OCI-LY1 (cell line): Measurements from ENCODE around the gene TM9SF4.
A peak's percentile ranks its signal among the peaks of the same experiment; 100 is the strongest.

Experiments used
- H2AFZ ChIP-seq: fragments of 200-600 bp; sonication (generic), shearing (Covaris generic); 2 replicates; pipeline ENCODE4 v1.6.0; 2014; ENCODE audit warnings: antibody characterized with exemption, mild to moderate bottlenecking, low read length
- H3F3A ChIP-seq: fragments of 200-600 bp; sonication (generic), shearing (Covaris generic); 2 replicates; pipeline ENCODE4 v1.6.0; 2014; ENCODE audit warnings: mild to moderate bottlenecking, antibody characterized with exemption, low read length, moderate library complexity; ENCODE audit not compliant: insufficient read depth
- H3K27ac ChIP-seq: fragments of 200-600 bp; sonication (generic); 2 replicates; pipeline ENCODE4 v1.5.1; 2014; ENCODE audit warnings: low read length, mixed run types, mild to moderate bottlenecking, low read depth; ENCODE audit not compliant: poor library complexity, severe bottlenecking
- H3K27me3 ChIP-seq: fragments of 200-600 bp; sonication (generic); 2 replicates; pipeline ENCODE4 v1.6.0; 2014; ENCODE audit warnings: antibody characterized with exemption, mild to moderate bottlenecking, low read length, moderate library complexity; ENCODE audit not compliant: insufficient read depth
- H3K36me3 ChIP-seq: fragments of 200-600 bp; sonication (generic); 2 replicates; pipeline ENCODE4 v1.6.1; 2014; ENCODE audit warnings: mild to moderate bottlenecking, antibody characterized with exemption, low read length, moderate library complexity, mixed read lengths; ENCODE audit not compliant: insufficient read depth
- H3K4me1 ChIP-seq: fragments of 200-600 bp; sonication (generic); 2 replicates; pipeline ENCODE4 v1.5.1; 2014; ENCODE audit warnings: mild to moderate bottlenecking, low read length, moderate library complexity; ENCODE audit not compliant: insufficient read depth, severe bottlenecking
- H3K4me2 ChIP-seq: fragments of 200-600 bp; sonication (generic), shearing (Covaris generic); 2 replicates; pipeline ENCODE4 v1.6.1; 2014; ENCODE audit warnings: low read length
- H3K4me3 ChIP-seq: fragments of 200-600 bp; sonication (generic); 2 replicates; pipeline ENCODE4 v1.5.1; 2014; ENCODE audit warnings: low read length, low read depth, mild to moderate bottlenecking, mixed read lengths; ENCODE audit not compliant: poor library complexity, severe bottlenecking
- H3K79me2 ChIP-seq: fragments of 200-600 bp; shearing (Covaris generic); 2 replicates; pipeline ENCODE4 v1.6.1; 2016; ENCODE audit warnings: mixed run types, low read length, mixed read lengths; ENCODE audit not compliant: insufficient read depth
- H3K9ac ChIP-seq: fragments of 200-600 bp; sonication (generic), shearing (Covaris generic); 2 replicates; pipeline ENCODE4 v1.6.1; 2014; ENCODE audit warnings: mild to moderate bottlenecking, low read length, mixed read lengths
- H3K9me2 ChIP-seq: fragments of 200-600 bp; sonication (generic), shearing (Covaris generic); 2 replicates; pipeline ENCODE4 v1.6.1; 2014; ENCODE audit warnings: low read depth, mild to moderate bottlenecking, low read length, mixed read lengths
- H3K9me3 ChIP-seq: fragments of 200-600 bp; shearing (Covaris generic); 2 replicates; pipeline ENCODE4 v1.6.1; 2014; ENCODE audit warnings: low read length, mixed read lengths
- H4K20me1 ChIP-seq: fragments of 200-600 bp; sonication (generic), shearing (Covaris generic); 2 replicates; pipeline ENCODE4 v1.6.0; 2016; ENCODE audit warnings: mild to moderate bottlenecking, low read length; ENCODE audit not compliant: insufficient read depth
- EZH2 ChIP-seq: fragments of 200-600 bp; sonication (generic), shearing (Covaris generic); IDR thresholded peaks from 2 replicates; pipeline ENCODE4 v1.8.0; 2017; ENCODE audit warnings: borderline replicate concordance, mixed run types, mild to moderate bottlenecking, antibody characterized with exemption, low read length, moderate library complexity, mixed read lengths
- TF ChIP-seq, protein P1 (sequence below): fragments of 200-600 bp; sonication (generic), shearing (Covaris generic); IDR thresholded peaks from 2 replicates; pipeline ENCODE4 v1.5.1; 2017; ENCODE audit warnings: mild to moderate bottlenecking, antibody characterized with exemption, low read length, moderate library complexity, mixed read lengths

The TM9SF4 gene

DNA sequence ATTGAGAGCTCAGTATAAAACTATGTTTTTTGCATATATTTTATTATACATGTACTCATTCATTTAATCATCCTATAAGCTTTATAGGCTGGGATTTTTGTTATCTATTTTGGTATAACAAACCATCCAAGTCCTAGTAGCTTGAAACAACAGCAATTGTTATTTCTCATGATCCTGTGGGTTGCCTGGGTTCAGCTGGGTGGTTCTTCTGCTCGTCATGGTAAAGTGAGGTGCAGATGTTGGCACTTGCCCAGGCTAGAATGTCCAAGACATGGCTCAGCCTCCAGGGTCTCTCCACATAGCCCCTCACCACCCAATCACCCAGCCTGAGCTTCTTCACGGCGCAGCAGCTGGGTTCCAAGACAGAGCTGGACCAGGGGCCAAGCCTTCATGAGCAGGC is 20.8 kb upstream of the TM9SF4 start:
- H3K9me3 ChIP-seq = no peaks in the 10 kb centered on the region
- H3K36me3 ChIP-seq = no peaks in the 10 kb centered on the region
- H3K27ac ChIP-seq = no peak overlapping the region
- H4K20me1 ChIP-seq = no peaks in the 10 kb centered on the region
- no peaks in the 10 kb centered on the region for H3K4me1 ChIP-seq
- H2AFZ ChIP-seq = no peak overlapping the region
- no peaks in the 10 kb centered on the region for H3F3A ChIP-seq
- TF ChIP-seq, protein P1, sequence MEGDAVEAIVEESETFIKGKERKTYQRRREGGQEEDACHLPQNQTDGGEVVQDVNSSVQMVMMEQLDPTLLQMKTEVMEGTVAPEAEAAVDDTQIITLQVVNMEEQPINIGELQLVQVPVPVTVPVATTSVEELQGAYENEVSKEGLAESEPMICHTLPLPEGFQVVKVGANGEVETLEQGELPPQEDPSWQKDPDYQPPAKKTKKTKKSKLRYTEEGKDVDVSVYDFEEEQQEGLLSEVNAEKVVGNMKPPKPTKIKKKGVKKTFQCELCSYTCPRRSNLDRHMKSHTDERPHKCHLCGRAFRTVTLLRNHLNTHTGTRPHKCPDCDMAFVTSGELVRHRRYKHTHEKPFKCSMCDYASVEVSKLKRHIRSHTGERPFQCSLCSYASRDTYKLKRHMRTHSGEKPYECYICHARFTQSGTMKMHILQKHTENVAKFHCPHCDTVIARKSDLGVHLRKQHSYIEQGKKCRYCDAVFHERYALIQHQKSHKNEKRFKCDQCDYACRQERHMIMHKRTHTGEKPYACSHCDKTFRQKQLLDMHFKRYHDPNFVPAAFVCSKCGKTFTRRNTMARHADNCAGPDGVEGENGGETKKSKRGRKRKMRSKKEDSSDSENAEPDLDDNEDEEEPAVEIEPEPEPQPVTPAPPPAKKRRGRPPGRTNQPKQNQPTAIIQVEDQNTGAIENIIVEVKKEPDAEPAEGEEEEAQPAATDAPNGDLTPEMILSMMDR = no peak
- no peak for TF ChIP-seq EZH2
- H3K9me2 ChIP-seq = no peaks in the 10 kb centered on the region
- H3K79me2 ChIP-seq = no peaks in the 10 kb centered on the region
- no peak overlapping the region for H3K4me2 ChIP-seq
- 0 out of 2 replicates have a peak, but pooled peaks cover 8% of the 10 kb centered on the region for H3K27me3 ChIP-seq
- no peak overlapping the region for H3K4me3 ChIP-seq
- H3K9ac ChIP-seq = no peak overlapping the region

- Histone ChIP-seq H3K9ac (no peak overlapping the region), H2AFZ (no peak overlapping the region), H3K4me3 (no peak overlapping the region), H3F3A (no peaks in the 10 kb centered on the region), H3K4me2 (no peak overlapping the region), H3K36me3 (no peaks in the 10 kb centered on the region), H3K27ac (no peak overlapping the region), H3K27me3 (0 out of 2 replicates have a peak, but pooled peaks cover 10% of the 10 kb centered on the region), H3K9me2 (no peaks in the 10 kb centered on the region), H3K79me2 (no peaks in the 10 kb centered on the region), H3K9me3 (no peaks in the 10 kb centered on the region), H3K4me1 (no peaks in the 10 kb centered on the region), H4K20me1 (no peaks in the 10 kb centered on the region)
- TF ChIP-seq, protein P1 = no peak
- no peak for TF ChIP-seq EZH2
Observed at GRCh38 chr20:32089637-32090362, 19.7 kb upstream of the TM9SF4 start.

DNA sequence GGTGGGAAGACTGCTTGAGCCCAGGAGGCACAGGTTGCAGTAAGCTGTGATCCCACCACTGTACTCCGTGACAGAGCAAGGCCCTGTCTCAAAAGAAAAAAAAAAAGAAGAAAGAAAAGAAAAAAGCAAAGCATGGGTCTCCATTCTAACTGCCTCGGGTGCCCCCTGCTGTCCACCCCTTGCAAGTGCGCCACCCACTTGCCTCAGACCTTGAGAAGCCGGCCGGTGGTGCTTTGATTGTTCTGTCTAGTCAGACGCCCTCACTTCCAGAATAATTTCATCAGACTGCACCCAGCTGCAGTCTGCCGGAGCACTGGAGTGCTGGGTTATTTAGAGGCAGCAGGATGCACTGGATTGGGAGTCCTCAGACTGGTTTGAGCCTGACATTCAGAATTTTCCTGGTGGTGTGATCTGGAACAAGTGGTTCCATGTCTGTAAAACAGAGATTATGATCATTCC is 17.6 kb upstream of the TM9SF4 start:
- Histone ChIP-seq H3F3A (no peaks in the 10 kb centered on the region), H3K4me2 (no peak overlapping the region), H3K9me3 (no peaks in the 10 kb centered on the region), H3K36me3 (no peaks in the 10 kb centered on the region), H3K27me3 (0 out of 2 replicates have a peak, but pooled peaks cover 10% of the 10 kb centered on the region), H3K27ac (no peak overlapping the region), H4K20me1 (no peaks in the 10 kb centered on the region), H3K4me1 (no peaks in the 10 kb centered on the region), H3K9ac (no peak overlapping the region), H2AFZ (no peak overlapping the region), H3K79me2 (no peaks in the 10 kb centered on the region), H3K4me3 (no peak overlapping the region), H3K9me2 (no peaks in the 10 kb centered on the region)
- no peak for TF ChIP-seq EZH2
- TF ChIP-seq, protein P1 = peak; percentile 96
